ENCODE data around the gene ZNF521.

ZNF521 gene

DNA sequence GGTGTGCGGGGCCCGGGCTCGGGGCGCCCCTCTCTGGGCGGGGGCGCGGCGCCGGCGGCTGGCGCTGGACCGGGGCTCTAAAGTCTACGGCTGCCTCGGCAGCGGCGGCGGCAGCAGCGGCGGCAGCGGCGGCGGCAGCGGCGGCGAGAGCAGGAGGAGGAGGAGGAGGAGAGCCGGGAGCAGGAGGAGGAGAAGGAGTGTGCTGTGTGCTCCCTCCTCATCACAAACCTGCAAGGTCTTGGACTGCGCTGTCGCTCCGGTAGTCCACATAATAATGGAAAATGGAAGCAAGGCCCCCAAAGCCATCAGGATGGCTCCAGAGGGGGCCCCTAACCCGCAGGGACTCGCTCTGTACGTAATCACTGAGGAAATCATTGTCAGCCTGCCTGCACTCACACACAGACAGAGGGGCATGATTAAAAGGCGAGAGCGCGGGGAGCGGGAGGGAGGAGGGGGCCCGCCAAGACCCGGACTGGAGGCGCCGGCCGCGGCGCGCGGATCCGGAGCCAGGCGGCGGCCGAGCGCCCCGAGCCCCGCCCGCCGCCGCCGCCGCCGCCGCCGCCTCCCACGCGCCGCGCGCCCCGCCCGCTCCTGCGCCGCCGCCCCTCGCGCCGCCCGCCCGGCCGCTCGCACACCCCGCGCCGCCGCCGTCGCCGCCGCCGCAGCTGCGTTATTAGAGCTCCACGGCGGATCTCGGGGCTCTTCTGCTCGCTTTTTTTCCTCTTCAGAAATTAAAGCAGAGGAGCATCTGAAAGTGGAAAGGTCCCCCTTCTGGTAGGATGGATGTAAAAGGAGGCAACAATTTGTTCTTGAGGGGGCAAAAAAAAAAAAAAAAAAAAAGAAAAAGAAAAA is at the start of gene ZNF521:
TSS of gene ZNF521 (minus strand) at position 390 of the 852 bp plus-strand sequence. CDS start 1,220 bp downstream, outside the sequence.
- DNase-seq (ENCODE audit: low read depth): no peak

DNA sequence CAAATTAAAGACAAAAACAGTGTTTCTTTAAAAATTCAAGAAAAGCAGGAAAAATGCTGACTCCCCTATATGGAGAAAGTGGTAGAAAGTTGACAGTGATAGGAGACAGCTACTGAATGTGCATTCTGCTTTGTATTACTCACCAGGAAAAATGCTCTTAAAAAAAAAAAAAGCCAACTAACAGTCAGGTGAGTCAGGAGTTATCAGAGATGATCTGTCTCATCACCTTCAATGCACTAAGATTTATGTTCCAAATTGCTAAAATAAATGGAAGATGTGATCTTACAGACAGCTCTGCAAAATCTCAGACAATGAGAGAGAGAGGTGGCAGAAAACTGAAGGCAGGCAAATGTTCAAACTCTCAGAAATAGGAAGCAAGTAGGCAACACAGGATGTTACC is 47.6 kb upstream of the ZNF521 start:
- no peak for DNase-seq (ENCODE audit: low read depth)

DNA sequence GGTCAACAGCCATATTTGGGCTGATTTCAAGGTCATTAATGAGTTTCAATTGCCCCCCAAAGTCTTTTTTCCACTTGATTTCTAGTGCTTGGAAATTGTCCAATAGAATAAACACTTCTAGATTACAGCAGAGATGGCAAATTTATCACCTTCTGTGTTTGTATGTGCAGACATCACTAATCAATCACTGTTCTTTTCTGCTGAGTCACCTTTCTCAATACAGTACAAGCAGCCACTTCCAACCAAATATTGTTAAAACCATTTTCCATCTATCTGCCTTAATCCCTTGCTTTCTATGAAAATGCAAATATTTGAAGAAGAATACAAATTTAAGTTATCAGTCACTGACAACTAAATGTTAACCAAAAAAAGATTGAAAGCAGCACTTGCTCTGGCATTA is 40.2 kb upstream of the ZNF521 start:
- no peak for DNase-seq (ENCODE audit: low read depth)

GRCh38 chr18:25373432-25374179 is 21.6 kb upstream of the ZNF521 start:
- DNase-seq (ENCODE audit: low read depth): no peak

- no peak for DNase-seq (ENCODE audit: low read depth)
Measured at GRCh38 chr18:25370391-25370790, 18.4 kb upstream of the ZNF521 start.

DNA sequence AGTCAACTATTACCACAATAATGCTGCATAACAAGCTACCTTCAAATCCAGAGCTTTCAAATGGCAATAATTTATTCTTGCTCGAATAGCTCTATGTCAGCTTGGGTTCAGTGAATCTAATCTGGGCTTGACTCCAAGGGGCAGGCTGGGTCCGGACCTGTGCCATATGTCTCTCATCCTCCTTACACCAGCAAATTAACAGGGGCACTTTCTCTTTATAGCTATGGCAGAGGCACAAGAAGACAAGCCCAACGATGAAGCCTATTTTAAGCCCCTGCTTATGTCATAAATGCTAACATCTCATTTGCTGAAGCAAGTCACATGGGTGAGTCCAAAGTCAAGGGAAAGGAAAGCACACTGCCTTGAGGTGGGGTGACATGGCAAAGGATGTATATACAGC is 13.3 kb upstream of the ZNF521 start:
- DNase-seq (ENCODE audit: low read depth): no peak

GRCh38 chr18:25364732-25365131 is 12.8 kb upstream of the ZNF521 start:
- no peak for DNase-seq (ENCODE audit: low read depth)

- DNase-seq (ENCODE audit: low read depth): no peak
Measured at GRCh38 chr18:25360301-25360899, 8.4 kb upstream of the ZNF521 start.

GRCh38 chr18:25353080-25353479 is 1.1 kb upstream of the ZNF521 start:
- no peak for DNase-seq (ENCODE audit: low read depth)

DNA sequence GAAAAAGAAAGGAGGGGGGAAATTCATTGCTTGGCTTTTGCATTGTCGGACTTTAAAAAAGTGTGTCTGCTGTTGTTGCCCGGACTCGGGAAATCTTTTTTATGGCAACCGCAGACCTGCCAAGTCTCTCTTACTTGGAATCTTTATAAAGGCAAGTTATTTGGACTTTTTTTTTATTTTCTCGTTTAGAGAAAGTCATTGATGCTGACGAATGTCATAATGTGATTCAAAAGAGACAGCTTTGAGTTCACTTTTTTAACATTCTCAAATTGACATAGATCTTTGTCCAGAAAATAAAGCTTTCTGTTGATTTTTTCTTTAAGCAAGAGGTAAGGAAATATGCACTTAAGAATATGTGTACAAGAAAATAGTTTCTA is 651 bp upstream of the ZNF521 start:
- no peak for DNase-seq (ENCODE audit: low read depth)

GRCh38 chr18:25351280-25351775 is 638 bp downstream of the ZNF521 start:
- DNase-seq (ENCODE audit: low read depth): no peak

DNA sequence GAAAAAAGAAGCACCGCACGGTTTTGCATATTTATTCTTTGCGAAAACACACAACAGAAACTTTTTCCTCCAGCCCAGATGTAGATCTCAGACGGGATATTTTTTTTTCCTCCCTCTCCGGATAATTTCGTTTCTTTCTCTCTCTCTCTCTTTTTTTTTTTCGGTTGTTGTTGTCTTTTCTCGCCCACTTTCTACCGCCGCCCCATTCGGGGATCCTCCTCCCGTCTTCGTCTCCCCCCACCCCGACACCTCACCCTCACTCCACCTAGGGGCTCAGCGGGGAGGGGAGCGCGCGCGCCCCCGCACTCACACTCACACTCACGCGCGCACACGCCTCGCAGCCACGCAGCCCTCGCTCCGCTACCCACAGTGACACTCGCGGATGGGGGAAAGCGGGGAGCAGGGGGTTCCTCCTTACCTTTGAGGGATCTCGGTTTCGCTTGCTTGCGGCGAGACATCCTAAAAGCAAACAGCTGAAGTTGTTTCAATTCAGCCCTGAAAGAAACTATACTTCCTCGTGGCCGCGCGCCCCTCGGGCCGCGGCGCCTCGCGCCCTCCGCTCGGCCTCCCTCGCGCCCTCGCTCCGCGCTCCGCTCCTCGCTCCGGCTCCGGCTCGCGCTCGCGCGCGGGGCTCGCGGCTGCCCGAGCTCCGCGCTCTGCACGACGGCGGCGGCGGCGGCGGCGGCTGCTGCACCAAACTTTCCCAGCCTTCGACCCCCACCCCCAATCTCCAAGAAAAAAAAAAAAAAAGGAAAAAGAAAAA is 1.3 kb downstream of the ZNF521 start:
- DNase-seq (ENCODE audit: low read depth): no peak

GRCh38 chr18:25349926-25350487 is 2.0 kb downstream of the ZNF521 start:
- no peak for DNase-seq (ENCODE audit: low read depth)

DNA sequence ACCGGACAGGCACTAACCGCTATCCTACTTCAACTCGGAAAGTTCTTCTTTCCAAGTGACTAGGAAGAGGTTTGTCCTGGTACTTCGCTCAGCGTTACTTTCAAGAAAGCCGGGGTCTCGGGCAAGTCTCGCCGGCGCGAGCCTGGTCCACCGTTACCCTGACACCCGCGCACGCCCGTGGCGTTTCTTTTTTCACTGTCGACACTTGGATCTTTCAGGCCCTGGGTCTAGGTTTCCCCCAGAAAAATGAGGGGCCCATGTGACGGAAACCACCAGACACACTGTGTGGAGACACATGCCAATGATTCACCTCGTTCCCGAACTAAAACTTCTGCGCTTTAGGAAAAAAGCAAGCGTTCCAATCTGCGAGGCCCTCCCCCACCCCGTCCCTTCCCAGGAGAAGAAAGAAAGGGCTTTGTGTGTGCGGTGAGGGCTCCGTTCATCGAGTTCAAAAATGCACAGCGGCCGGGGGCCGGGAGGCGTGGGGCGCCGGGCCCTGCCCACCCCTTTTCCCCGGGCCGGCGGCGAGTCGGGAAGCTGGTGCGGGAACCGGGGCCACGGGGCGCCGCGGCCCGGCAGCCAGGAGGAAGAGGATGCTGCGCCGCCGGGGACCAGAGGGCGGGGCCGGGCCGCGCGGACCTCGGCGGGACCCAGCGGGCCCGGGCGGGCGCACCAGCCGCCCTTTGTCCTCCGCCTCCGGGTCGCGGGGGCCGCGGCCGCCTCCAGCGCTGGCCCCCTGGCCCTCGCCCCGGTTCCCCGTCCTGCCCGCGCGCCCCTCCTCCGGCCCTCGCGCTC is 2.6 kb downstream of the ZNF521 start:
- no peak for DNase-seq (ENCODE audit: low read depth)

DNA sequence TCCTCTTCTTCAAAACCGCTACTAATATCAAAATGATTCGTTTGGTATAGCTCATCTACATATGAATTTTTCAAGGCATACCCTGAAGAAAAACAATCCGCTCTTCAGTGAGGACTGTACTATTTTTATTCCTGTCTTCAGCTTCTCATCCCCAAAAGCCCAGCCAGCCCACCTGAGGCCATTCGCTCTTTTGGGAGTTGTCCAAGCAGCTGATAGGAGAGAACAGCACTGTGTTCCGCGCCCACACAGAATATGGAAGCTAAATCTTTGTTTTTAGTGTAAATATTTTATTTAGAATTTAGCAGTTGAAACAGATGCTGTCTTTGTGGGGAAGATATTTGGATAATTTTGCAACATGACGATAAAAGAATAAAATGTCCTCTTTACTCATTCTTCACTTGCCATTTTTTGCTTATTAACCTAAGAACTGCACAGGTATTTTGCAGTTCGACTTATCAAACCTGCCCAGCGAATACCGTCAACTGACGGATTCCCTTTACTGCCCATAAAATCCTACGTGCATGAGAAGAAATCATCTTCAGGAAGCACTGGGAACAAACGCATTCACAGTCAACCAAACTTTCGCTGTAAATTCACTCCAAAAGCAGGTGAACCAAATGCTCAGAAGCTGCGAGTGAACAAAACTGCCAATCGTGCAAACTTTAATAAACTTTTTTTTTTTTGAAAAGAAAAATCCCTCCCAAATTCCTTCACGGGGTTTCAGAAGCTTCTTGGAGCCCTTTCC is 3.4 kb downstream of the ZNF521 start:
- DNase-seq (ENCODE audit: low read depth): no peak

- no peak for DNase-seq (ENCODE audit: low read depth)
Measured at GRCh38 chr18:25346561-25346960, 5.4 kb downstream of the ZNF521 start.

- DNase-seq (ENCODE audit: low read depth): no peak
Measured at GRCh38 chr18:25345081-25345866, 6.7 kb downstream of the ZNF521 start.

DNA sequence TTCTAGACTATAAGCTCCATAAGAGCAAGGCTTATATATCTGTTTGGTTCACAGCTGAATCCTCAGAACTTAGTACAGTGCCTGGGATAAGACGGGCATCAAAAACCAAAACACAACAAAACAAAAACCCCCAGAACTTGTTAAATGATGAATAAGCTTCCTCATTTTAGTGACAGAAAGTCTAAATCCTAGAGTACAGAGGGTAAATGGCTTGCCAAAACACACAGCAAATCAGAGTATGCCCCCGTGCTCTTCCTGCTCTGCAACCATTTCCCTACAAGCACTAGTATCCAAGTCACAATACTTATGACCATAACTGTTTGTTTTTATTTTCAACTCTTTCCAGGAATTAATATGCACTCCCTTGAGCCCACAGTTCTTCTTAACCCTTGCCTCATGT is 10.1 kb downstream of the ZNF521 start:
- no peak for DNase-seq (ENCODE audit: low read depth)

- DNase-seq (ENCODE audit: low read depth): no peak
Measured at GRCh38 chr18:25340762-25341161, 11.2 kb downstream of the ZNF521 start.
